ENCODE data around the gene SNRNP48. TPM values are rescaled to one million over a fixed set of nuclear protein-coding genes. Genes with fewer than 3 reads are reported as not detected.

SNRNP48 gene
- total and polyA plus RNA-seq, 4 donors: 4.6 to 23.9 (median 6.7) TPM

GRCh38 chr6:7543789-7544424 is 46.1 kb upstream of the SNRNP48 start:
- DNase-seq (peak in 2 of 3 donors; percentile 35 to 52), ATAC-seq (ENCODE audit: insufficient read depth, low FRiP score) (no peak)
- H3K9ac ChIP-seq (ENCODE audit: insufficient read depth in 1 of 2, low read length in 2 of 2): no peak overlapping the region
- 40 to 58% methylated on average over 13 of the region's 13 CpGs for WGBS, 2 donors
- peak overlapping the region in 1 of 2 donors; percentile 70 for H3K27ac ChIP-seq (ENCODE audit: low read depth in 1 of 2, low read length in 1 of 2)
- H3K27me3 ChIP-seq (ENCODE audit: control insufficient read depth in 3 of 3, insufficient read depth in 3 of 3, low read length in 2 of 3): peaks cover 8 to 34% (median 18%) of the 10 kb centered on the region in 3 donors
- TF ChIP-seq, protein P1, sequence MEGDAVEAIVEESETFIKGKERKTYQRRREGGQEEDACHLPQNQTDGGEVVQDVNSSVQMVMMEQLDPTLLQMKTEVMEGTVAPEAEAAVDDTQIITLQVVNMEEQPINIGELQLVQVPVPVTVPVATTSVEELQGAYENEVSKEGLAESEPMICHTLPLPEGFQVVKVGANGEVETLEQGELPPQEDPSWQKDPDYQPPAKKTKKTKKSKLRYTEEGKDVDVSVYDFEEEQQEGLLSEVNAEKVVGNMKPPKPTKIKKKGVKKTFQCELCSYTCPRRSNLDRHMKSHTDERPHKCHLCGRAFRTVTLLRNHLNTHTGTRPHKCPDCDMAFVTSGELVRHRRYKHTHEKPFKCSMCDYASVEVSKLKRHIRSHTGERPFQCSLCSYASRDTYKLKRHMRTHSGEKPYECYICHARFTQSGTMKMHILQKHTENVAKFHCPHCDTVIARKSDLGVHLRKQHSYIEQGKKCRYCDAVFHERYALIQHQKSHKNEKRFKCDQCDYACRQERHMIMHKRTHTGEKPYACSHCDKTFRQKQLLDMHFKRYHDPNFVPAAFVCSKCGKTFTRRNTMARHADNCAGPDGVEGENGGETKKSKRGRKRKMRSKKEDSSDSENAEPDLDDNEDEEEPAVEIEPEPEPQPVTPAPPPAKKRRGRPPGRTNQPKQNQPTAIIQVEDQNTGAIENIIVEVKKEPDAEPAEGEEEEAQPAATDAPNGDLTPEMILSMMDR (IDR thresholded peaks at IDR 0.05; ENCODE audit: control extremely low read depth, extremely low read depth): no peak
- peaks cover 0 to 3% (median 0%) of the 10 kb centered on the region in 4 donors for H3K9me3 ChIP-seq (ENCODE audit: control insufficient read depth in 4 of 4, insufficient read depth in 3 of 4, low read length in 3 of 4)
- peaks cover 0 to 14% (median 9%) of the 10 kb centered on the region in 5 donors for H3K4me1 ChIP-seq (ENCODE audit: control insufficient read depth in 5 of 5, insufficient read depth in 5 of 5, low read length in 5 of 5)
- no peaks in the 10 kb centered on the region for H3K36me3 ChIP-seq (ENCODE audit: control insufficient read depth in 4 of 4, insufficient read depth in 4 of 4, low read length in 4 of 4)
- H3K4me3 ChIP-seq: no peak overlapping the region

- no peak for ATAC-seq (ENCODE audit: insufficient read depth, low FRiP score)
- H3K27ac ChIP-seq (ENCODE audit: low read depth in 1 of 2, low read length in 1 of 2): no peak overlapping the region
- peaks cover 0 to 17% (median 9%) of the 10 kb centered on the region in 5 donors for H3K4me1 ChIP-seq (ENCODE audit: control insufficient read depth in 5 of 5, insufficient read depth in 5 of 5, low read length in 5 of 5)
- WGBS, 2 donors: 89 to 94% methylated on average over 3 of the region's 3 CpGs
- H3K9me3 ChIP-seq (ENCODE audit: control insufficient read depth in 4 of 4, insufficient read depth in 3 of 4, low read length in 3 of 4): peaks cover 0 to 3% (median 0%) of the 10 kb centered on the region in 4 donors
- H3K9ac ChIP-seq (ENCODE audit: insufficient read depth in 1 of 2, low read length in 2 of 2): no peak overlapping the region
- H3K36me3 ChIP-seq (ENCODE audit: control insufficient read depth in 4 of 4, insufficient read depth in 4 of 4, low read length in 4 of 4): no peaks in the 10 kb centered on the region
- TF ChIP-seq, protein P1 (IDR thresholded peaks at IDR 0.05; ENCODE audit: control extremely low read depth, extremely low read depth): no peak
- DNase-seq: no peak
- no peak overlapping the region for H3K4me3 ChIP-seq
- H3K27me3 ChIP-seq (ENCODE audit: control insufficient read depth in 3 of 3, insufficient read depth in 3 of 3, low read length in 2 of 3): peaks cover 6 to 29% (median 18%) of the 10 kb centered on the region in 3 donors
These were observed 45.4 kb upstream of the SNRNP48 start for GRCh38 chr6:7544597-7544996.

DNA sequence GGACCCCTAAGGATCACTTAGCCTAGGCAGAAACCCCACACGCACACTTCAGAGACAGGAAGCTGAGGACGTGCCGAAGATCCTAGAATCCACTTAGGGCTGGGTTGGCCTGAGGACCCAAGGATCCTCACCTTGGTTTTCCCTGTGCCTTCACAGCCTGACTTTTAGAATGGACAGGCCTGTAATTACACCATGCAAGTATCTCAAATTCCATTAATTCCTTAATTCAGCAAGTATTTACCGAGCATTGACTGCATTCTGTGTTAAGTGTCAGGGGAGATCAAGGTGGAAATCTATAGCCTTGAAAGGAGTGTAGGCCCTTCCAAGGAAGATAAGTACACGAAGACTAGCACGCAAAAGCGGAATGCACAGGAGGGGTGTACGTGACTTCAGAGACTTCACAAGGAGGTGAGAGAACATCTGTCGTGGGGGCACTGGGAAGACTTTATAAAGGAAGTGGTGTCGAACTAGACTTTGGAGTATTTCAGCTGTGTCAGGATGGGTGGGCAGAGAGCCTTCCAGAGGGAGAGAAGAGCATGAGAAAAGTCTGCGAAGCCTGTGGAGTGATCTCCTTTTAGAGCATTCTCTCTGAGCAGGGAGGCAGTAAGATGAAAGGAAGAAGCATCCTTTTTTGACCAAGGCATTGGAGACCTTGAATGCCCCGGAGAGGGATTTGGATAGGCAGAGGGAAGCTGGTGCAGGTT is 44.5 kb upstream of the SNRNP48 start:
- peak overlapping the region in 1 of 2 donors; percentile 30 for H3K27ac ChIP-seq (ENCODE audit: low read depth in 1 of 2, low read length in 1 of 2)
- 84 to 89% methylated on average over 12 of the region's 12 CpGs for WGBS, 2 donors
- peaks cover 0 to 17% (median 9%) of the 10 kb centered on the region in 5 donors for H3K4me1 ChIP-seq (ENCODE audit: control insufficient read depth in 5 of 5, insufficient read depth in 5 of 5, low read length in 5 of 5)
- DNase-seq (peak in 1 of 3 donors; percentile 22), ATAC-seq (ENCODE audit: insufficient read depth, low FRiP score) (no peak)
- no peaks in the 10 kb centered on the region for H3K36me3 ChIP-seq (ENCODE audit: control insufficient read depth in 4 of 4, insufficient read depth in 4 of 4, low read length in 4 of 4)
- H3K4me3 ChIP-seq: no peak overlapping the region
- H3K9me3 ChIP-seq (ENCODE audit: control insufficient read depth in 4 of 4, insufficient read depth in 3 of 4, low read length in 3 of 4): peaks cover 0 to 2% (median 0%) of the 10 kb centered on the region in 4 donors
- no peak overlapping the region for H3K9ac ChIP-seq (ENCODE audit: insufficient read depth in 1 of 2, low read length in 2 of 2)
- peaks cover 3 to 20% (median 18%) of the 10 kb centered on the region in 3 donors for H3K27me3 ChIP-seq (ENCODE audit: control insufficient read depth in 3 of 3, insufficient read depth in 3 of 3, low read length in 2 of 3)
- TF ChIP-seq, protein P1 (IDR thresholded peaks at IDR 0.05; ENCODE audit: control extremely low read depth, extremely low read depth): no peak

All from lung (tissue), 12 donors.